ENCODE data around the gene MAPK9. TPM values are rescaled to one million over a fixed set of nuclear protein-coding genes. Genes with fewer than 3 reads are reported as not detected.

The MAPK9 gene
- polyA plus RNA-seq, 3 donors, result 9.7 to 19.6 (median 16.2) TPM

GRCh38 chr5:180233729-180234128, 58.2 kb downstream of the MAPK9 start:
- peaks cover 63 to 74% of the 10 kb centered on the region in 2 donors for H3K36me3 Mint-ChIP-seq
- H3K36me3 ChIP-seq (replicated peaks in 1 of 2; ENCODE audit: control insufficient read depth in 1 of 2, insufficient read depth in 2 of 2, low read length in 2 of 2), result peaks cover 29 to 73% of the 10 kb centered on the region in 2 donors

GRCh38 chr5:180230017-180230416, 61.9 kb downstream of the MAPK9 start:
- Mint-ChIP-seq H3K9me3 (peaks cover 35 to 71% (median 52%) of the 10 kb centered on the region in 7 donors), H3K4me3 (no peak overlapping the region), H3K27ac (no peak overlapping the region), H3K4me1 (no peaks in the 10 kb centered on the region), H3K27me3 (ENCODE audit: low read depth in 3 of 3) (no peaks in the 10 kb centered on the region), H3K36me3 (peaks cover 30 to 37% of the 10 kb centered on the region in 2 donors)
- H3K27me3 ChIP-seq (ENCODE audit: control insufficient read depth in 2 of 2, insufficient read depth in 2 of 2, low read length in 2 of 2), result no peaks in the 10 kb centered on the region
- intact Hi-C loops (cut with micrococcal nuclease), result no loop called here
- no peak overlapping the region for H3K4me2 ChIP-seq (replicated peaks; ENCODE audit: extremely low read depth, low read length, poor library complexity, severe bottlenecking)
- DNase-seq, result no peak
- H3K9me3 ChIP-seq (replicated peaks in 1 of 2; ENCODE audit: control insufficient read depth in 1 of 2, insufficient read depth in 1 of 2, low read length in 2 of 2), result peaks cover 40 to 54% of the 10 kb centered on the region in 2 donors
- H3K4me3 ChIP-seq (replicated peaks in 1 of 3; ENCODE audit: low read depth in 2 of 3, low read length in 3 of 3), result no peak overlapping the region
- no peak overlapping the region for H2AFZ ChIP-seq (ENCODE audit: insufficient read depth, low read depth, low read length, poor library complexity, severe bottlenecking)
- H3K9ac ChIP-seq (ENCODE audit: insufficient read depth, low read length, poor library complexity, severe bottlenecking), result no peak overlapping the region
- H4K20me1 ChIP-seq (ENCODE audit: insufficient read depth, low read length), result no peaks in the 10 kb centered on the region
- H3K27ac ChIP-seq (ENCODE audit: low read depth in 1 of 2, low read length in 2 of 2), result no peak overlapping the region
- WGBS (ENCODE audit: insufficient coverage), result 97% methylated on average over 6 of the region's 7 CpGs
- H3K36me3 ChIP-seq (replicated peaks in 1 of 2; ENCODE audit: control insufficient read depth in 1 of 2, insufficient read depth in 2 of 2, low read length in 2 of 2), result peaks cover 13 to 36% of the 10 kb centered on the region in 2 donors
- TF ChIP-seq CTCF (IDR thresholded peaks at IDR 0.05), result no peak
- no peaks in the 10 kb centered on the region for H3K4me1 ChIP-seq (ENCODE audit: control insufficient read depth in 1 of 2, insufficient read depth in 2 of 2, low read length in 2 of 2)
- no peaks in the 10 kb centered on the region for H3K79me2 ChIP-seq (ENCODE audit: insufficient read depth, low read length)

More at GRCh38 chr5:180233729-180234128, 58.2 kb downstream of the MAPK9 start:
- Histone ChIP-seq H3K27me3 (ENCODE audit: control insufficient read depth in 2 of 2, insufficient read depth in 2 of 2, low read length in 2 of 2) (no peaks in the 10 kb centered on the region), H3K27ac (ENCODE audit: low read depth in 1 of 2, low read length in 2 of 2) (no peak overlapping the region), H3K9ac (ENCODE audit: insufficient read depth, low read length, poor library complexity, severe bottlenecking) (no peak overlapping the region), H4K20me1 (ENCODE audit: insufficient read depth, low read length) (no peaks in the 10 kb centered on the region), H3K79me2 (ENCODE audit: insufficient read depth, low read length) (no peaks in the 10 kb centered on the region), H3K9me3 (replicated peaks in 1 of 2; ENCODE audit: control insufficient read depth in 1 of 2, insufficient read depth in 1 of 2, low read length in 2 of 2) (peaks cover 22 to 44% of the 10 kb centered on the region in 2 donors), H3K4me2 (replicated peaks; ENCODE audit: extremely low read depth, low read length, poor library complexity, severe bottlenecking) (no peak overlapping the region), H3K4me1 (ENCODE audit: control insufficient read depth in 1 of 2, insufficient read depth in 2 of 2, low read length in 2 of 2) (no peaks in the 10 kb centered on the region), H3K4me3 (replicated peaks in 1 of 3; ENCODE audit: low read depth in 2 of 3, low read length in 3 of 3) (no peak overlapping the region), H2AFZ (ENCODE audit: insufficient read depth, low read depth, low read length, poor library complexity, severe bottlenecking) (no peak overlapping the region)
- no peaks in the 10 kb centered on the region for H3K4me1 Mint-ChIP-seq
- DNase-seq, result no peak
- no peak for TF ChIP-seq CTCF (IDR thresholded peaks at IDR 0.05)
- WGBS (ENCODE audit: insufficient coverage), result 96% methylated on average over 10 of the region's 11 CpGs
- intact Hi-C loops (cut with micrococcal nuclease), result no loop called here
- H3K9me3 Mint-ChIP-seq, result peaks cover 24 to 53% (median 29%) of the 10 kb centered on the region in 7 donors
- H3K27me3 Mint-ChIP-seq (ENCODE audit: low read depth in 3 of 3), result no peaks in the 10 kb centered on the region
- peak overlapping the region in 1 of 7 donors; percentile 73 for H3K27ac Mint-ChIP-seq
- H3K4me3 Mint-ChIP-seq, result no peak overlapping the region

Data from CD14-positive monocyte (primary cell).